Natural killer cell (primary cell): ENCODE measurements around the gene CCR5AS.
A peak's percentile ranks its signal among the peaks of the same experiment; 100 is the strongest.

Experiments used
- ATAC-seq, 3 donors: fragments of 150-1000 bp in 2 of 3; fragments of 200-7000 bp in 1 of 3; cut with Tn5 transposase; 1 replicate in 1 of 3; 2 replicates in 2 of 3; pipeline ENCODE4 v1.10.0; 2021; ENCODE audit warnings: mild to moderate bottlenecking in 2 of 3, moderate library complexity in 2 of 3
- DNase-seq, 2 donors: peaks; one replicate each; pipeline versions ENCODE4 v3.0.0 to v3.0.0-alpha.2; 2013 to 2021; ENCODE audit warnings: mixed read lengths in 1 of 2
- H3K27ac ChIP-seq: one replicate; pipeline ENCODE4 v1.5.1; 2013; ENCODE audit warnings: mild to moderate bottlenecking, low read length
- H3K27me3 ChIP-seq: one replicate; pipeline ENCODE4 v1.6.1; 2013; ENCODE audit warnings: low read length; ENCODE audit not compliant: control insufficient read depth, insufficient read depth
- H3K36me3 ChIP-seq: one replicate; pipeline ENCODE4 v1.6.1; 2013; ENCODE audit warnings: low read length; ENCODE audit not compliant: control insufficient read depth, insufficient read depth
- H3K4me1 ChIP-seq: one replicate; pipeline ENCODE4 v1.6.1; 2013; ENCODE audit warnings: low read length; ENCODE audit not compliant: control insufficient read depth, insufficient read depth
- H3K4me3 ChIP-seq: one replicate; pipeline ENCODE4 v1.5.1; 2013; ENCODE audit warnings: low read length
- H3K9me3 ChIP-seq: one replicate; pipeline ENCODE4 v1.6.1; 2013; ENCODE audit warnings: low read length; ENCODE audit not compliant: control insufficient read depth, insufficient read depth
- H3K27ac Mint-ChIP-seq, 2 donors: one replicate each; pipeline ENCODE4 v1.8.0; 2022; ENCODE audit warnings: mild to moderate bottlenecking in 2 of 2, mixed read lengths in 2 of 2, moderate library complexity in 1 of 2
- H3K27me3 Mint-ChIP-seq, 2 donors: one replicate each; pipeline ENCODE4 v1.8.0; 2022; ENCODE audit warnings: low read depth in 2 of 2, mixed read lengths in 2 of 2
- H3K36me3 Mint-ChIP-seq: one replicate; pipeline ENCODE4 v1.8.0; 2022; ENCODE audit warnings: mixed read lengths
- H3K4me1 Mint-ChIP-seq, 2 donors: one replicate each; pipeline ENCODE4 v1.8.0; 2022; ENCODE audit warnings: mixed read lengths in 2 of 2
- H3K4me3 Mint-ChIP-seq: one replicate; pipeline ENCODE4 v1.8.0; 2022; ENCODE audit warnings: mild to moderate bottlenecking, moderate library complexity, mixed read lengths
- H3K9me3 Mint-ChIP-seq, 2 donors: one replicate each; pipeline ENCODE4 v1.8.0; 2022; ENCODE audit warnings: mixed read lengths in 2 of 2
- CTCF ChIP-seq: fragments of 200-600 bp; IDR thresholded peaks from one replicate; pipeline ENCODE4 v1.8.0; 2022; ENCODE audit warnings: antibody characterized with exemption
- WGBS: methylation state at CpG from one replicate; pipeline ENCODE4 v1.1.7; 2013; ENCODE audit warnings: missing lambda C conversion rate; ENCODE audit not compliant: insufficient coverage; 5-methylcytosine and 5-hydroxymethylcytosine counted together
- intact Hi-C: fragments of 100-400 bp; cut with micrococcal nuclease; formaldehyde crosslinking; loops from one replicate; pipeline ENCODE4 v1.14.2; 2022

The CCR5AS gene

DNA sequence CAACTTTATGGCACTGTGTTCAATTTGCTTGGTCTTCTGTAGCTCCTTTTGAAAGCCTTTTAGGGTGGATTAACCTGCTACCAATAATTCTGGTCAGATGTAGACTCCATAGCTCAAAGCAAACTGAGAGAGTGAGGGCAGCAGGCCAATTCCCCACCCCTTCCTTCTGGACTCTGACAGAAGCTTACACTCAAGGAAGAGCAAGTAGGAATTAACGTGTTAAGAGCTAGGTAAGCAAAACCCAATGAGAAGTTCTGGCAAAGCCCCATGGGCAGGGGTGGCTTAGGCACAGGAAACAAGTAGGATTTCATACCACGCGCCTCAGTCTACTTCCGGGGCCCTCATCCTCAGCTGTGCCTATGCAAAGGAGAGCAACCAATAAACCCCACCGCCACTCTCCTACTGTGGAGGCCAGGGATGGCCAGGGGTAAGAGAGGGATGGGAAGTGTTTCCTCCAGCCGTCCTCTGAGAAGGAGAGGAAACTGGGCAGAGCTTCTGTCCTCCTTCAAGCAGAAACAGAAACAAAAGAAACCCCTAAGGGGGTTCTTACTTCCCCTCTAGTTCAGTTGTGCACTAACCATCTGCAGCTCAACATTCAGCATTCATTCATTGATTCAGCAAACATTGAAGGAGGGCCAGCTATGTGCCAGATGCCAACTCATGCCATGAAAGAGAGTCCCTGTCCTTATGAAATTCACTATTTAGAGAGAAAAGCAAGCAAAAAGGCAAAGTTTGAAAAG, 23.5 kb downstream of the CCR5AS start:
- no peak for ATAC-seq
- Mint-ChIP-seq H3K27ac (peak overlapping the region in 1 of 2 donors; percentile 22), H3K27me3 (peaks cover 0 to 3% of the 10 kb centered on the region in 2 donors), H3K4me1 (peaks cover 18 to 28% of the 10 kb centered on the region in 2 donors), H3K4me3 (no peak overlapping the region), H3K9me3 (no peaks in the 10 kb centered on the region), H3K36me3 (no peaks in the 10 kb centered on the region)
- DNase-seq = no peak
- peaks cover 32% of the 10 kb centered on the region for H3K4me1 ChIP-seq
- no peak overlapping the region for H3K4me3 ChIP-seq
- no peaks in the 10 kb centered on the region for H3K9me3 ChIP-seq
- no peaks in the 10 kb centered on the region for H3K27me3 ChIP-seq
- intact Hi-C loops = no loop called here
- no peak for TF ChIP-seq CTCF
- no peaks in the 10 kb centered on the region for H3K36me3 ChIP-seq
- 56% methylated on average over 5 of the region's 6 CpGs for WGBS
- H3K27ac ChIP-seq = peak overlapping the region; percentile 13

- H3K4me3 ChIP-seq = no peak overlapping the region
- intact Hi-C loops = no loop called here
- H3K27ac ChIP-seq = no peak overlapping the region
- H3K27me3 ChIP-seq = no peaks in the 10 kb centered on the region
- Mint-ChIP-seq H3K4me1 (peaks cover 22 to 32% of the 10 kb centered on the region in 2 donors), H3K9me3 (no peaks in the 10 kb centered on the region), H3K36me3 (no peaks in the 10 kb centered on the region), H3K4me3 (no peak overlapping the region), H3K27ac (no peak overlapping the region), H3K27me3 (peaks cover 0 to 3% of the 10 kb centered on the region in 2 donors)
- no peak for TF ChIP-seq CTCF
- no peaks in the 10 kb centered on the region for H3K9me3 ChIP-seq
- no peak for ATAC-seq
- WGBS = 85% methylated on average over 3 of the region's 3 CpGs
- no peaks in the 10 kb centered on the region for H3K36me3 ChIP-seq
- no peak for DNase-seq
- H3K4me1 ChIP-seq = peaks cover 37% of the 10 kb centered on the region
Measured at GRCh38 chr3:46381625-46382024, 25.2 kb downstream of the CCR5AS start.

DNA sequence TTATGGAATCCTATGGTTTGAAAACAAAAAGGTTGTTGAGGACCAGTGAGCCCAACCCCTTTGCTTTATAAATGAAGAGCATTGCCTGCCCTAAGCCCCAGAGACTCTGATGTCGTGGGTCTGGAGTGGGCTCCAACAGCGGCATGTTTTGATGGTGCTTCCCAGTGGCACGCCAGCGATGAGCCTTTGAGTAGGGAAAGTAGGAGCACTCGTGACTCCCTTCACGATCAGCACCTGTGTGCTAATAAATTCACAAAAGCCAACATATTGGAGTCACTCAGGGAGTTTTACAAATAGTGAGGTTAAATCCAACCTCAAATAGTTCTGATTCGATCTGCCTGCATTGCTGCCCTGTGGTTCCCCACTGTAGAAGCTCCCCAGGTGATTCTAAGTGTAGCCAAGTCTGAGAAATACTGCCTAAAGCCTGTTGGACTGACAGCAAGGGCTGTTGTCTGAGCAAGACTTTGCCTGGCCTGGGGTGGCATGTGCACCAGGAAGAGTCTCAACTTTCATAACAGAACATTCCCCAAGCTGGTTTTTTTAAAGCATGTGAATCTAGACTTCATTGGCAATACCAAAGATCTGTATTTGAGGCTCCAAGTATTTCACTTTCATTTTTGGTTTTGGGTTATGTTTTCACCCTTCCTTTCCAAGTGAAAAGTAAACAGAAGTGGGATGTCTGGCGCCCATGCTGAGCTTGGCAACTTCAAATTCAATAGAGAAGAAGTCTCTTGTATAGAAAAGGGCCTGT, 26.2 kb downstream of the CCR5AS start:
- Histone ChIP-seq H3K9me3 (no peaks in the 10 kb centered on the region), H3K27ac (no peak overlapping the region), H3K36me3 (no peaks in the 10 kb centered on the region), H3K4me1 (peaks cover 40% of the 10 kb centered on the region), H3K4me3 (no peak overlapping the region), H3K27me3 (no peaks in the 10 kb centered on the region)
- peaks cover 0 to 3% of the 10 kb centered on the region in 2 donors for H3K27me3 Mint-ChIP-seq
- no peak overlapping the region for H3K4me3 Mint-ChIP-seq
- ATAC-seq (peak in 1 of 3 donors; percentile 31), DNase-seq (peak in 1 of 2 donors; percentile 20)
- WGBS = 83% methylated on average over 7 of the region's 8 CpGs
- peak overlapping the region in 1 of 2 donors; percentile 9 for H3K27ac Mint-ChIP-seq
- no peaks in the 10 kb centered on the region for H3K9me3 Mint-ChIP-seq
- H3K36me3 Mint-ChIP-seq = no peaks in the 10 kb centered on the region
- no peak for TF ChIP-seq CTCF
- H3K4me1 Mint-ChIP-seq = peaks cover 25 to 36% of the 10 kb centered on the region in 2 donors
- intact Hi-C loops = no loop called here
